Adrenal gland (tissue), 12 donors: Measurements from ENCODE around the gene LRRC25. TPM values are rescaled to one million over a fixed set of nuclear protein-coding genes. Genes with fewer than 3 reads are reported as not detected.

Experiments used
- DNase-seq, 7 donors: peaks; one replicate each; pipeline ENCODE4 v3.0.0-alpha.2; 2019 to 2020
- H3K27ac ChIP-seq, 5 donors: fragments of 200-600 bp; sonication (generic) in 4 of 5; 1 replicate in 3 of 5; 2 replicates in 2 of 5; pipeline versions ENCODE4 v1.5.1 to v1.8.0; 2016 to 2020; ENCODE audit warnings: mild to moderate bottlenecking in 1 of 5
- H3K27me3 ChIP-seq: fragments of 200-600 bp; 2 replicates; pipeline ENCODE4 v1.8.0; 2021
- H3K36me3 ChIP-seq, 2 donors: fragments of 200-600 bp; replicated peaks in 1 of 2; 1 replicate in 1 of 2; 2 replicates in 1 of 2; pipeline versions ENCODE4 v1.5.1 to v1.8.0; 2018 to 2022
- H3K4me1 ChIP-seq, 2 donors: fragments of 200-600 bp; replicated peaks in 1 of 2; 1 replicate in 1 of 2; 2 replicates in 1 of 2; pipeline versions ENCODE4 v1.5.1 to v1.8.0; 2018 to 2021
- H3K4me3 ChIP-seq, 4 donors: fragments of 200-600 bp; sonication (generic) in 3 of 4; one replicate each; pipeline ENCODE4 v1.5.1; 2016 to 2018
- H3K9me3 ChIP-seq, 3 donors: fragments of 200-600 bp; sonication (generic) in 1 of 3; replicated peaks in 1 of 3; 1 replicate in 2 of 3; 2 replicates in 1 of 3; pipeline versions ENCODE4 v1.5.1 to v1.8.0; 2016 to 2021
- CTCF ChIP-seq, 6 experiments: fragments of 450-650 bp in 4 of 6; fragments of 200-600 bp in 2 of 6; sonication (generic) in 1 of 6; IDR thresholded peaks; 1 replicate in 5 of 6; 2 replicates in 1 of 6; pipeline versions ENCODE4 v1.5.1 to v1.8.0; 2016 to 2021; ENCODE audit warnings: antibody characterized with exemption in 6 of 6, mild to moderate bottlenecking in 2 of 6, moderate library complexity in 1 of 6
- POLR2A ChIP-seq, 2 donors: fragments of 450-650 bp; IDR thresholded peaks; one replicate each; pipeline ENCODE4 v1.6.1; 2017; ENCODE audit warnings: antibody characterized with exemption in 2 of 2, mild to moderate bottlenecking in 2 of 2, moderate library complexity in 1 of 2
- WGBS, 4 donors: extraction: QIAGEN DNeasy Blood & Tissue Kit in 2 of 4; methylation state at CpG; one replicate each; pipeline versions ENCODE4 v1.1.5 to v1.1.7; 2013 to 2017; 5-methylcytosine and 5-hydroxymethylcytosine counted together
- intact Hi-C, 2 donors: fragments of 100-400 bp; cut with DNase I; formaldehyde crosslinking; loops; one replicate each; pipeline versions ENCODE4 v1.14.1 to v1.15.0; 2022 to 2023
- polyA plus RNA-seq, 3 donors: library from polyadenylated mRNA; stranded (reverse); fragments of 200-250 nt in 2 of 3; fragments of 350-450 nt in 1 of 3; fragmentation: Illumina TruSeq in 1 of 3; extraction: RNeasy Lipid Tissue Mini Kit (QIAGEN cat#74804) in 1 of 3; gene quantifications; one replicate each; pipeline ENCODE4 v1.2.3, GENCODE V29; 2013 to 2014
- total RNA-seq, 9 donors: library from RNA; depleted of rRNA in 4 of 9; stranded (reverse); fragments of >200 nt in 4 of 9; fragments of 120-200 nt in 1 of 9; fragmentation: NEBNext Ultra II Directional in 1 of 9; extraction: Animal tissue kit (Norgen Biotek cat#: 25700) in 1 of 9; gene quantifications; one replicate each; pipeline versions ENCODE4 v1.1.0 to v1.2.4, GENCODE V29; 2013 to 2023
- donor health status: healthy with polysubstance abuse.
- donor health status: Bipolar disorder and iron deficiency.
- donor health status: DM: yes; HTN: yes; CAD: no.
- donor health status: DM: no; HTN: no; CAD: no.
- donor health status: DM: no; HTN: no; CAD: no.
- donor health status: DM: yes; HTN: yes; CAD: no.

Gene LRRC25
- total and polyA plus RNA-seq, 12 donors, result 1.5 to 38.2 (median 17.0) TPM

- no peak for DNase-seq
- intact Hi-C loops, result loop anchor here in 1 of 2 donors (10.0 kb wide), 1 partner anchor 229 kb away; no protein-coding TSS in a partner anchor
- H3K27me3 ChIP-seq, result no peaks in the 10 kb centered on the region
- no peak overlapping the region for H3K27ac ChIP-seq
- no peaks in the 10 kb centered on the region for H3K4me1 ChIP-seq
- no peak overlapping the region for H3K4me3 ChIP-seq
- WGBS, 4 donors, result 76 to 88% (median 84%) methylated on average over 7 to 15 of the region's 15 CpGs
- peaks cover 0 to 62% of the 10 kb centered on the region in 2 donors for H3K36me3 ChIP-seq
- H3K9me3 ChIP-seq, result no peaks in the 10 kb centered on the region
- TF ChIP-seq CTCF (IDR thresholded peaks at IDR 0.05) (no peak), POLR2A (IDR thresholded peaks at IDR 0.05) (no peak)
Measured at GRCh38 chr19:18445262-18445948, 48.0 kb upstream of the LRRC25 start.

- Histone ChIP-seq H3K27me3 (no peaks in the 10 kb centered on the region), H3K4me3 (no peak overlapping the region), H3K27ac (no peak overlapping the region), H3K9me3 (no peaks in the 10 kb centered on the region), H3K36me3 (peaks cover 0 to 53% of the 10 kb centered on the region in 2 donors), H3K4me1 (peaks cover under 1 to 3% of the 10 kb centered on the region in 2 donors)
- TF ChIP-seq POLR2A (IDR thresholded peaks at IDR 0.05), result no peak
- no peak for TF ChIP-seq CTCF (IDR thresholded peaks at IDR 0.05)
- intact Hi-C loops, result loop anchor here in 1 of 2 donors (10.0 kb wide), 1 partner anchor 230 kb away; no protein-coding TSS in a partner anchor
- WGBS, 4 donors, result 88 to 93% (median 90%) methylated on average over 8 to 19 of the region's 19 CpGs
- DNase-seq, result no peak
Measured at GRCh38 chr19:18444513-18444912, 47.1 kb upstream of the LRRC25 start.

- Histone ChIP-seq H3K4me3 (no peak overlapping the region), H3K27ac (no peak overlapping the region), H3K27me3 (no peaks in the 10 kb centered on the region), H3K4me1 (peaks cover 7 to 10% of the 10 kb centered on the region in 2 donors), H3K9me3 (no peaks in the 10 kb centered on the region), H3K36me3 (peaks cover 0 to 46% of the 10 kb centered on the region in 2 donors)
- no peak for TF ChIP-seq CTCF (IDR thresholded peaks at IDR 0.05)
- TF ChIP-seq POLR2A (IDR thresholded peaks at IDR 0.05), result no peak
- intact Hi-C loops, result loop anchor here in 1 of 2 donors (10.0 kb wide), 1 partner anchor 231 kb away; no protein-coding TSS in a partner anchor
- 84 to 90% (median 87%) methylated on average over 11 of the region's 11 CpGs for WGBS, 4 donors
- no peak for DNase-seq
Measured at GRCh38 chr19:18443831-18444230, 46.4 kb upstream of the LRRC25 start.

GRCh38 chr19:18443406-18443805 lies 46.0 kb upstream of the LRRC25 start:
- intact Hi-C loops, result loop anchor here in 1 of 2 donors (10.0 kb wide), 1 partner anchor 231 kb away; no protein-coding TSS in a partner anchor
- no peak for DNase-seq

More at GRCh38 chr19:18443406-18443805, 46.0 kb upstream of the LRRC25 start:
- Histone ChIP-seq H3K4me3 (no peak overlapping the region), H3K9me3 (no peaks in the 10 kb centered on the region), H3K27me3 (no peaks in the 10 kb centered on the region), H3K27ac (no peak overlapping the region), H3K36me3 (peaks cover 0 to 42% of the 10 kb centered on the region in 2 donors), H3K4me1 (peaks cover 12 to 14% of the 10 kb centered on the region in 2 donors)
- TF ChIP-seq POLR2A (IDR thresholded peaks at IDR 0.05) (no peak), CTCF (IDR thresholded peaks at IDR 0.05) (no peak)
- whole genome bisulfite sequencing, 4 donors, result 85 to 98% (median 93%) methylated on average over 3 to 6 of the region's 6 CpGs
